ENCODE results near the gene ELP2. TPM values are rescaled to one million over a fixed set of nuclear protein-coding genes. Genes with fewer than 3 reads are reported as not detected.

The ELP2 gene
- polyA plus RNA-seq, 1 donor (not counting 4 experiments of a cell fraction or from before 2014, with no cell fraction given): 74.6 TPM

DNA sequence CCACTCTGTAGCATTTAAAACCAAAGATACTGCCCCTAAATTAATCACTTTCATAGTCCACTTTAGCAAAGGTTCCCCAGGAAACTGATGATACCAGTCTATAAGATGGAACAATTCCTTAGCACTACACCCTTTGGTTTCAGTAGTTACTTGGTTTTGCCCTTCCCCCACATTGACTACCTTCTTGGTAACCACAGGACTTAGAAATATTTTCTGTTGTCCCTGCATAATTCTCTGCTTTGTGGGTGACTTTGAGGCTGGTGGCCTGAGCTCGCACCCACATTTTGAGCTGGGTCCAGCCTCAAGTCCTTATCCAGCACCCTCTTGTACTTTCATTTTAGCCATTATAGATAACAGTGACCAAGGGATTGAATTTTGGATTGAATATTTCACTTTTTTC, 23.1 kb downstream of the ELP2 start:
- H3K9ac ChIP-seq (ENCODE audit: control insufficient read depth, extremely low read depth, insufficient read depth, low read length): no peak overlapping the region
- H3K9me3 ChIP-seq (ENCODE audit: control insufficient read depth, low read depth, low read length): no peaks in the 10 kb centered on the region
- no peaks in the 10 kb centered on the region for H3K27me3 ChIP-seq (ENCODE audit: control insufficient read depth, extremely low read depth, insufficient read depth, low read length)
- no peaks in the 10 kb centered on the region for H3K9me1 ChIP-seq (ENCODE audit: control insufficient read depth, extremely low read depth, insufficient read depth, low read length)
- dilution Hi-C loops (cut with MboI; ENCODE audit: extremely low pct_ligation_motif_present, low sequenced_read_pairs): no loop called here
- no peak overlapping the region for H3K4me3 ChIP-seq (ENCODE audit: control insufficient read depth in 2 of 3, extremely low read depth in 1 of 3, insufficient read depth in 2 of 3, low read depth in 1 of 3, low read length in 3 of 3)
- DNase-seq (ENCODE audit: low read depth, low spot score): no peak
- no peaks in the 10 kb centered on the region for H3K4me1 ChIP-seq (ENCODE audit: control insufficient read depth, extremely low read depth, insufficient read depth, low read length)
- no peak for TF ChIP-seq EZH2 (IDR thresholded peaks at IDR 0.05; ENCODE audit: low read length)
- TF ChIP-seq, protein P1, sequence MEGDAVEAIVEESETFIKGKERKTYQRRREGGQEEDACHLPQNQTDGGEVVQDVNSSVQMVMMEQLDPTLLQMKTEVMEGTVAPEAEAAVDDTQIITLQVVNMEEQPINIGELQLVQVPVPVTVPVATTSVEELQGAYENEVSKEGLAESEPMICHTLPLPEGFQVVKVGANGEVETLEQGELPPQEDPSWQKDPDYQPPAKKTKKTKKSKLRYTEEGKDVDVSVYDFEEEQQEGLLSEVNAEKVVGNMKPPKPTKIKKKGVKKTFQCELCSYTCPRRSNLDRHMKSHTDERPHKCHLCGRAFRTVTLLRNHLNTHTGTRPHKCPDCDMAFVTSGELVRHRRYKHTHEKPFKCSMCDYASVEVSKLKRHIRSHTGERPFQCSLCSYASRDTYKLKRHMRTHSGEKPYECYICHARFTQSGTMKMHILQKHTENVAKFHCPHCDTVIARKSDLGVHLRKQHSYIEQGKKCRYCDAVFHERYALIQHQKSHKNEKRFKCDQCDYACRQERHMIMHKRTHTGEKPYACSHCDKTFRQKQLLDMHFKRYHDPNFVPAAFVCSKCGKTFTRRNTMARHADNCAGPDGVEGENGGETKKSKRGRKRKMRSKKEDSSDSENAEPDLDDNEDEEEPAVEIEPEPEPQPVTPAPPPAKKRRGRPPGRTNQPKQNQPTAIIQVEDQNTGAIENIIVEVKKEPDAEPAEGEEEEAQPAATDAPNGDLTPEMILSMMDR (optimal IDR thresholded peaks at IDR 0.05 in 1 of 3, IDR thresholded peaks at IDR 0.05 in 1 of 3, conservative IDR thresholded peaks at IDR 0.05 in 1 of 3; ENCODE audit: extremely low read depth in 1 of 3, insufficient read depth in 2 of 3, low read length in 3 of 3): no peak
- no peaks in the 10 kb centered on the region for H3K79me2 ChIP-seq (ENCODE audit: control insufficient read depth, insufficient read depth, low read length)
- no peak for FAIRE-seq
- peaks cover 21 to 27% of the 10 kb centered on the region in 2 experiments for H3K36me3 ChIP-seq (ENCODE audit: control insufficient read depth in 2 of 2, extremely low read depth in 1 of 2, insufficient read depth in 2 of 2, low read length in 2 of 2)
- H2AFZ ChIP-seq (ENCODE audit: control insufficient read depth, low read length): no peak overlapping the region
- H4K20me1 ChIP-seq (ENCODE audit: control insufficient read depth, extremely low read depth, insufficient read depth, low read length): no peaks in the 10 kb centered on the region
- H3K4me2 ChIP-seq (ENCODE audit: control insufficient read depth, extremely low read depth, insufficient read depth, low read depth, low read length): no peak overlapping the region
- H3K27ac ChIP-seq (ENCODE audit: control insufficient read depth, insufficient read depth, low read length): no peak overlapping the region

DNA sequence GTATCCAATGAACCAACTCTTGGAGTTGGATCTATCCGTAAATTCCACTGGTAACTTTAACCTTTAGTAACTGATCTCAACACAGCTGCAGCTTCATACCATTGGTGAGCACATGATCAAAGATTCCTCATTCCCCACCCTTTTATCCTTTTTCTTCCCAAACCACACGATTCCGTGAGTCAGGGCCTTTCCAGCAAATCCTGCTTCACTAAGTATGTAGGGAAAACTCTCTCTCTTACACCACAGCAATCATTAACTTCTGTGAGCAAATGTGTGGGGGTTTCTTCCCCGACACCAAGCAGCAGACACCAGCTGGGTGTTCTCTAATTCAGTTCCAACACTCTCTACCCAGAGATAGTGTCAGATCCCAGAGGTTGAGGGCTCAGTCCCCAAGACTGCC, 23.5 kb downstream of the ELP2 start:
- Histone ChIP-seq H3K9me1 (ENCODE audit: control insufficient read depth, extremely low read depth, insufficient read depth, low read length) (no peaks in the 10 kb centered on the region), H4K20me1 (ENCODE audit: control insufficient read depth, extremely low read depth, insufficient read depth, low read length) (no peaks in the 10 kb centered on the region), H3K9me3 (ENCODE audit: control insufficient read depth, low read depth, low read length) (no peaks in the 10 kb centered on the region), H3K9ac (ENCODE audit: control insufficient read depth, extremely low read depth, insufficient read depth, low read length) (no peak overlapping the region), H3K79me2 (ENCODE audit: control insufficient read depth, insufficient read depth, low read length) (no peaks in the 10 kb centered on the region), H3K4me2 (ENCODE audit: control insufficient read depth, extremely low read depth, insufficient read depth, low read depth, low read length) (no peak overlapping the region), H3K4me3 (ENCODE audit: control insufficient read depth in 2 of 3, extremely low read depth in 1 of 3, insufficient read depth in 2 of 3, low read depth in 1 of 3, low read length in 3 of 3) (no peak overlapping the region), H3K36me3 (ENCODE audit: control insufficient read depth in 2 of 2, extremely low read depth in 1 of 2, insufficient read depth in 2 of 2, low read length in 2 of 2) (peaks cover 22 to 24% of the 10 kb centered on the region in 2 experiments), H3K27me3 (ENCODE audit: control insufficient read depth, extremely low read depth, insufficient read depth, low read length) (no peaks in the 10 kb centered on the region), H2AFZ (ENCODE audit: control insufficient read depth, low read length) (no peak overlapping the region), H3K27ac (ENCODE audit: control insufficient read depth, insufficient read depth, low read length) (no peak overlapping the region), H3K4me1 (ENCODE audit: control insufficient read depth, extremely low read depth, insufficient read depth, low read length) (no peaks in the 10 kb centered on the region)
- DNase-seq (ENCODE audit: low read depth, low spot score): no peak
- FAIRE-seq: no peak
- dilution Hi-C loops (cut with MboI; ENCODE audit: extremely low pct_ligation_motif_present, low sequenced_read_pairs): no loop called here
- no peak for TF ChIP-seq EZH2 (IDR thresholded peaks at IDR 0.05; ENCODE audit: low read length)
- TF ChIP-seq, protein P1 (optimal IDR thresholded peaks at IDR 0.05 in 1 of 3, IDR thresholded peaks at IDR 0.05 in 1 of 3, conservative IDR thresholded peaks at IDR 0.05 in 1 of 3; ENCODE audit: extremely low read depth in 1 of 3, insufficient read depth in 2 of 3, low read length in 3 of 3): no peak
